Epithelial cell of esophagus (primary cell): ENCODE data around the gene YTHDF2.
"Not testable (repeated sequence)": the region's sequence is repeated elsewhere in the genome, so short reads cannot be mapped to it uniquely, and the experiment has no call there.

Experiments
- DNase-seq: peaks from one replicate; pipeline ENCODE4 v3.0.0; 2010; ENCODE audit warnings: low read depth
- H3K4me3 ChIP-seq: 2 replicates; pipeline ENCODE4 v1.5.1; 2011; ENCODE audit warnings: mild to moderate bottlenecking, low read length, control low read depth
- CTCF ChIP-seq: IDR thresholded peaks from 2 replicates; pipeline ENCODE4 v1.5.1; 2011; ENCODE audit warnings: low read depth, mild to moderate bottlenecking, low read length, control low read depth, inconsistent platforms; ENCODE audit not compliant: insufficient read depth; ENCODE audit errors: missing control alignments

Gene YTHDF2

GRCh38 chr1:28750330-28750729 is 13.6 kb downstream of the YTHDF2 start:
- no peak for DNase-seq
- H3K4me3 ChIP-seq: no peak overlapping the region
- TF ChIP-seq CTCF: no peak

GRCh38 chr1:28750771-28751294 is 14.1 kb downstream of the YTHDF2 start:
- H3K4me3 ChIP-seq: not testable (repeated sequence)

GRCh38 chr1:28751315-28752060 is 14.7 kb downstream of the YTHDF2 start:
- no peak for TF ChIP-seq CTCF

More at GRCh38 chr1:28750771-28751294, 14.1 kb downstream of the YTHDF2 start:
- DNase-seq: peak; percentile 26

GRCh38 chr1:28755701-28756100 is 19.0 kb downstream of the YTHDF2 start:
- TF ChIP-seq CTCF: no peak
- H3K4me3 ChIP-seq: no peak overlapping the region
- no peak for DNase-seq

More at GRCh38 chr1:28751315-28752060, 14.7 kb downstream of the YTHDF2 start:
- H3K4me3 ChIP-seq: no peak overlapping the region
- peak; percentile 41 for DNase-seq

GRCh38 chr1:28756846-28757245 is 20.1 kb downstream of the YTHDF2 start:
- DNase-seq: no peak
- no peak overlapping the region for H3K4me3 ChIP-seq
- TF ChIP-seq CTCF: peak; percentile 18

GRCh38 chr1:28758420-28758819 is 21.7 kb downstream of the YTHDF2 start:
- no peak for DNase-seq
- TF ChIP-seq CTCF: no peak
- no peak overlapping the region for H3K4me3 ChIP-seq

- no peak for DNase-seq
Observed at GRCh38 chr1:28759257-28759656, 22.5 kb downstream of the YTHDF2 start.

More at GRCh38 chr1:28759257-28759656, 22.5 kb downstream of the YTHDF2 start:
- H3K4me3 ChIP-seq: no peak overlapping the region
- TF ChIP-seq CTCF: no peak
